ENCODE measurements around the gene TPCN1.

Gene TPCN1

GRCh38 chr12:113292547-113292946, 71.3 kb downstream of the TPCN1 start:
- H3K27me3 ChIP-seq (replicated peaks; ENCODE audit: control insufficient read depth, insufficient read depth, low read length, poor library complexity, severe bottlenecking) = no peaks in the 10 kb centered on the region
- peaks cover 51% of the 10 kb centered on the region for H3K36me3 ChIP-seq (ENCODE audit: control insufficient read depth, insufficient read depth, low read length)
- no peak for DNase-seq
- H3K4me3 ChIP-seq (ENCODE audit: insufficient read depth, low read depth, low read length, poor library complexity, severe bottlenecking) = no peak overlapping the region
- H3K4me1 ChIP-seq (ENCODE audit: control insufficient read depth, insufficient read depth, low read length, poor library complexity, severe bottlenecking) = no peaks in the 10 kb centered on the region
- H3K27ac ChIP-seq (ENCODE audit: insufficient read depth, low read length, poor library complexity, severe bottlenecking) = no peak overlapping the region
- no peaks in the 10 kb centered on the region for H3K9me3 ChIP-seq (ENCODE audit: control insufficient read depth, low read length)

- DNase-seq = no peak
- no peak overlapping the region for H3K4me3 ChIP-seq (ENCODE audit: insufficient read depth, low read depth, low read length, poor library complexity, severe bottlenecking)
- no peaks in the 10 kb centered on the region for H3K9me3 ChIP-seq (ENCODE audit: control insufficient read depth, low read length)
- no peaks in the 10 kb centered on the region for H3K4me1 ChIP-seq (ENCODE audit: control insufficient read depth, insufficient read depth, low read length, poor library complexity, severe bottlenecking)
- no peaks in the 10 kb centered on the region for H3K27me3 ChIP-seq (replicated peaks; ENCODE audit: control insufficient read depth, insufficient read depth, low read length, poor library complexity, severe bottlenecking)
- peaks cover 56% of the 10 kb centered on the region for H3K36me3 ChIP-seq (ENCODE audit: control insufficient read depth, insufficient read depth, low read length)
- H3K27ac ChIP-seq (ENCODE audit: insufficient read depth, low read length, poor library complexity, severe bottlenecking) = no peak overlapping the region
These were observed 71.8 kb downstream of the TPCN1 start for GRCh38 chr12:113293100-113293499.

DNA sequence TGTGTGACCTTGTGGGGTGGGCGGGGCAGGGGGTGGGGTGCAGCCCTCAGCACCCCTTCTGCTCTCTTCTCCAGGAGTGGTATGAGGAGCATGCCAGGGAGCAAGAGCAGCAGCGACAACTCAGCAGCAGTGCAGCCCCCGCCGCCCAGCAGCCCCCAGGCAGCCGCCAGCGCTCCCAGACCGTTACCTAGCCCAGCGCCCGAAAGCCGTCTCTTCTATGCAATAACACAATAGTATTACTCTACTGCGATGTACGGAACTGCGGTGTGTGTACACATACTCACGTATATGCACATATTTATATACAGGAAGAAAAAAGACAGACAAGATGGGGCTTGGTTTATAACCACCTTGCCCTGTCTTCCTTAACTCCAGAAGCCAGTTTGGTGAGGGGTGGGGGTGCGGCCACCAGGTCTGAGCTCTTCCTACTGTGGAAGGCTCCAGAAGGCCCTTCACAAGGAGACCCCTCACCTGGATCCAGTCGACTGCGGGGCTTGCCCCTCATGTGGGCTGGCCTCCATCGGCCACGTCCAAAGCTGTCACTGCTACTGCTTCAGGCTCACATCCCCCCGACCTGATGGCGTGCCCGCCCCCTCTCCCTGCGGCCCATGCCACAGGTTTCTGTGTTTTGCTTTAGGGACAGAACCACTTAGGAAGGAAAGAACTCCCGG, 74.8 kb downstream of the TPCN1 start:
- no peak for DNase-seq
- Histone ChIP-seq H3K27ac (ENCODE audit: insufficient read depth, low read length, poor library complexity, severe bottlenecking) (no peak overlapping the region), H3K4me3 (ENCODE audit: insufficient read depth, low read depth, low read length, poor library complexity, severe bottlenecking) (no peak overlapping the region), H3K27me3 (replicated peaks; ENCODE audit: control insufficient read depth, insufficient read depth, low read length, poor library complexity, severe bottlenecking) (no peaks in the 10 kb centered on the region), H3K9me3 (ENCODE audit: control insufficient read depth, low read length) (no peaks in the 10 kb centered on the region), H3K36me3 (ENCODE audit: control insufficient read depth, insufficient read depth, low read length) (peaks cover 42% of the 10 kb centered on the region), H3K4me1 (ENCODE audit: control insufficient read depth, insufficient read depth, low read length, poor library complexity, severe bottlenecking) (no peaks in the 10 kb centered on the region)

DNA sequence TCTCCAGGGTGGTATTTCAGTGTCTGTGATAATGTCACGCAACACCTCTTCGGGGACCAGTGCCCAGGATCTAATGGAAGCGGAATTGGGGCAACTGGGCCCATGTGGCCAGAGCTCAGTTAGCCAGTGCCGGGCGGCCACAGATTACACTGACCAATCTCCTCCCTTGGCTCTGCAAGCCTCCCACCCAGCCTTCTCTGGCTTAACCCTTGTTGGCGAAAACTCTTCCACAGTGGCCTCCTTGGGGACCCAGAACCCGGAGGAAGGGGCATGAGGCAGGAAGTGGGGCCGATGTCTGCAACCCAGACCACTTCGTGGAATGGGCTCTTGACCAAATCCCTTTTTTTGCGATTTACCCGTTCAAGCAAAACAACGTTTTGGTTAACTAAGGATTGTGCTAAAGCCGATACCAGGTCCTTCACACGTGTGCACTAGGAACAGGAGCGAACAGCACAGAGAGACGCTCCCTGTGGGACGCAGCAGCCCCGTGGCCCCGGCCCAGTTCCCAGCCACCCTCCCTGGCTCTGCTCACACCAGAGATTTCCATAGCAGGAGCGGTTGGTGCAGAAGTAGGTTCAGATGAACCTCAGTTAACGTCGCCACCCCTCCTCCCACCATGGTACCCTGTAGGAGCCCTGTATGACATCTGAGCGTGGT, 75.4 kb downstream of the TPCN1 start:
- Histone ChIP-seq H3K9me3 (ENCODE audit: control insufficient read depth, low read length) (no peaks in the 10 kb centered on the region), H3K36me3 (ENCODE audit: control insufficient read depth, insufficient read depth, low read length) (peaks cover 39% of the 10 kb centered on the region), H3K27me3 (replicated peaks; ENCODE audit: control insufficient read depth, insufficient read depth, low read length, poor library complexity, severe bottlenecking) (no peaks in the 10 kb centered on the region), H3K27ac (ENCODE audit: insufficient read depth, low read length, poor library complexity, severe bottlenecking) (no peak overlapping the region), H3K4me3 (ENCODE audit: insufficient read depth, low read depth, low read length, poor library complexity, severe bottlenecking) (no peak overlapping the region), H3K4me1 (ENCODE audit: control insufficient read depth, insufficient read depth, low read length, poor library complexity, severe bottlenecking) (no peaks in the 10 kb centered on the region)
- DNase-seq = no peak

DNA sequence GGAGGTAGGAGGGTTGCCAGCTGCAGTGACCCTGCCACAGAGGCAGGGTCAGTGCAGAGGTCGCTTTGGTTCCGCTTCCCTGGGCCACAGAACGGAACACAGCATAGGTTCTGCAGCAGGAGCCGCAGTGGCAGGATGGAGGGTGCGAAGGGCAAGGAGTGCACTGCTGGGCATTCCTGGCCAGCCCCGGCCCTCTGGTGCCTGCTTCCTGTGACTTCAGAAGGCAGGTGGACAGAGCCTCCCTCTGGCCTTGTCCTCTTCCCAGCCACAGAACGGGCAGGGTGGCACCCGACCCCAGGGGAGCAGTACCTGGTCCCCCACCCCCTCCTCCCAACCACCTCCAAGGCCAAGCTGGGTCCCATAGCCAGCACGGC, 75.9 kb downstream of the TPCN1 start:
- DNase-seq = no peak
- H3K9me3 ChIP-seq (ENCODE audit: control insufficient read depth, low read length) = no peaks in the 10 kb centered on the region
- peaks cover 41% of the 10 kb centered on the region for H3K36me3 ChIP-seq (ENCODE audit: control insufficient read depth, insufficient read depth, low read length)
- no peaks in the 10 kb centered on the region for H3K27me3 ChIP-seq (replicated peaks; ENCODE audit: control insufficient read depth, insufficient read depth, low read length, poor library complexity, severe bottlenecking)
- H3K27ac ChIP-seq (ENCODE audit: insufficient read depth, low read length, poor library complexity, severe bottlenecking) = no peak overlapping the region
- H3K4me3 ChIP-seq (ENCODE audit: insufficient read depth, low read depth, low read length, poor library complexity, severe bottlenecking) = no peak overlapping the region
- no peaks in the 10 kb centered on the region for H3K4me1 ChIP-seq (ENCODE audit: control insufficient read depth, insufficient read depth, low read length, poor library complexity, severe bottlenecking)

GRCh38 chr12:113297621-113298471, 76.6 kb downstream of the TPCN1 start:
- Histone ChIP-seq H3K4me3 (ENCODE audit: insufficient read depth, low read depth, low read length, poor library complexity, severe bottlenecking) (no peak overlapping the region), H3K27me3 (replicated peaks; ENCODE audit: control insufficient read depth, insufficient read depth, low read length, poor library complexity, severe bottlenecking) (no peaks in the 10 kb centered on the region), H3K4me1 (ENCODE audit: control insufficient read depth, insufficient read depth, low read length, poor library complexity, severe bottlenecking) (no peaks in the 10 kb centered on the region), H3K9me3 (ENCODE audit: control insufficient read depth, low read length) (no peaks in the 10 kb centered on the region), H3K27ac (ENCODE audit: insufficient read depth, low read length, poor library complexity, severe bottlenecking) (no peak overlapping the region), H3K36me3 (ENCODE audit: control insufficient read depth, insufficient read depth, low read length) (peaks cover 39% of the 10 kb centered on the region)
- no peak for DNase-seq

- Histone ChIP-seq H3K36me3 (ENCODE audit: control insufficient read depth, insufficient read depth, low read length) (peaks cover 35% of the 10 kb centered on the region), H3K4me1 (ENCODE audit: control insufficient read depth, insufficient read depth, low read length, poor library complexity, severe bottlenecking) (no peaks in the 10 kb centered on the region), H3K27me3 (replicated peaks; ENCODE audit: control insufficient read depth, insufficient read depth, low read length, poor library complexity, severe bottlenecking) (no peaks in the 10 kb centered on the region), H3K27ac (ENCODE audit: insufficient read depth, low read length, poor library complexity, severe bottlenecking) (no peak overlapping the region), H3K4me3 (ENCODE audit: insufficient read depth, low read depth, low read length, poor library complexity, severe bottlenecking) (no peak overlapping the region), H3K9me3 (ENCODE audit: control insufficient read depth, low read length) (no peaks in the 10 kb centered on the region)
- DNase-seq = no peak
These were observed 77.2 kb downstream of the TPCN1 start for GRCh38 chr12:113298472-113298817.

DNA sequence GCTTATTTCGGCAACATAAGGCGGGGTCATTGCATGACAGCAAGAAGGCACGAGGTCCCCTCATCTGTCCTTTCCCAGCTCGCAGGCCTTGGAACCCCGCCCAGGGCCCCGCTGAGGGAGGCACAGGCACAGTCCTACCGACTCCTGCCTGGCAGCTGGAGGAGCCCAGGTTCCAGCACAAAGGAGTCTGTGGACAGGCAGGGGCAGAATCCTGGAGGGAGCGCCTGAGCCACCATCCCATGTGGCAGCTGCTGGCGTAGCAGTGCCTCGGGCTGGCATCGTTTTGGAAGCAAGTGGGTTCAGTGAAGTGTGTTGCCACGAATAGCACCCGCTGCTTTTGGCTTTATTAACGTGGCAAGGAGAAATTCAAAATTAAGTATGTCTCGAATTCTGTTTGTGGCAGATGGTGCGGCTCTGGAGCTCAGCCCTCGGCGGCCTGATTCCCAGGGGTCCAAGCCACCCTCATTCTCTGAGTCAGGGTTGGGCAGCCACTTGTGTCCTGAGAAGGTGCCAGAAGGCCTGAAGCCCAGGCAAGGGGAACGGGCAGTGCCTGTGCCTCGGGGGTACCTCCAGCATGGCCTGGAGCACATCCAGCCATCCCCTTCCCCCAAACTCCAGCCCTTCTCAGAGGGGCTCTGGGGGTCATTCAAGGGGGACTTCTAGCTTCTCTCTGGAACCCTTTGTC, 77.7 kb downstream of the TPCN1 start:
- no peaks in the 10 kb centered on the region for H3K9me3 ChIP-seq (ENCODE audit: control insufficient read depth, low read length)
- no peak overlapping the region for H3K4me3 ChIP-seq (ENCODE audit: insufficient read depth, low read depth, low read length, poor library complexity, severe bottlenecking)
- peaks cover 37% of the 10 kb centered on the region for H3K36me3 ChIP-seq (ENCODE audit: control insufficient read depth, insufficient read depth, low read length)
- no peaks in the 10 kb centered on the region for H3K27me3 ChIP-seq (replicated peaks; ENCODE audit: control insufficient read depth, insufficient read depth, low read length, poor library complexity, severe bottlenecking)
- H3K4me1 ChIP-seq (ENCODE audit: control insufficient read depth, insufficient read depth, low read length, poor library complexity, severe bottlenecking) = no peaks in the 10 kb centered on the region
- no peak overlapping the region for H3K27ac ChIP-seq (ENCODE audit: insufficient read depth, low read length, poor library complexity, severe bottlenecking)
- no peak for DNase-seq

GRCh38 chr12:113299619-113300237, 78.5 kb downstream of the TPCN1 start:
- no peak overlapping the region for H3K27ac ChIP-seq (ENCODE audit: insufficient read depth, low read length, poor library complexity, severe bottlenecking)
- H3K4me1 ChIP-seq (ENCODE audit: control insufficient read depth, insufficient read depth, low read length, poor library complexity, severe bottlenecking) = no peaks in the 10 kb centered on the region
- H3K36me3 ChIP-seq (ENCODE audit: control insufficient read depth, insufficient read depth, low read length) = peaks cover 37% of the 10 kb centered on the region
- H3K27me3 ChIP-seq (replicated peaks; ENCODE audit: control insufficient read depth, insufficient read depth, low read length, poor library complexity, severe bottlenecking) = no peaks in the 10 kb centered on the region
- H3K9me3 ChIP-seq (ENCODE audit: control insufficient read depth, low read length) = no peaks in the 10 kb centered on the region
- DNase-seq = no peak
- no peak overlapping the region for H3K4me3 ChIP-seq (ENCODE audit: insufficient read depth, low read depth, low read length, poor library complexity, severe bottlenecking)

Data from effector memory CD4-positive, alpha-beta T cell (primary cell).